Measurements from ENCODE around the gene MALRD1. TPM values are rescaled to one million over a fixed set of nuclear protein-coding genes. Genes with fewer than 3 reads are reported as not detected.

MALRD1 gene
- polyA plus RNA-seq, 10 donors: 0.22 to 1.6 (median 0.86) TPM

DNA sequence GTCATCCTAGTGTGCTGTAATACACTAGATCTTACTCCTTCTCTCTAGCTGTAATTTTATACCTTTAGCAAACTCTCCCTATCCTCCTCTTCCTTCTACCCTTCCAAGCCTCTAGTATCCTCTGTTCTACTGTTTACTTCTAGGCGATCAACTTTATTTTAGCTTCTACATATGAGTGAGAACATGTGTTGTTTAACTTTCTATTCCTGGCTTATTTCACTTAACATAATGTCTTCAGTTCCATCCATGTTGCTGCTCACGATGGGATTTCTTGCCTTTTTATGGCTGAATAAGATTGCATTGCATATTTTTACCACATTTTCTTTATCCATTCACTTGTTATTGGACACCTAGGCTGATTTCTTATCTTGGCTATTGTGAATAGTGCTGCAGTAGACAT lies 318.6 kb downstream of the MALRD1 start:
- no peak for DNase-seq

- no peak for DNase-seq
Measured at GRCh38 chr10:19373988-19374387, 325.4 kb downstream of the MALRD1 start.

- no peak for DNase-seq
Measured at GRCh38 chr10:19385846-19386450, 337.3 kb downstream of the MALRD1 start.

GRCh38 chr10:19408924-19409323 lies 360.3 kb downstream of the MALRD1 start:
- no peak for DNase-seq

- DNase-seq: no peak
Measured at GRCh38 chr10:19411119-19411518, 362.5 kb downstream of the MALRD1 start.

DNA sequence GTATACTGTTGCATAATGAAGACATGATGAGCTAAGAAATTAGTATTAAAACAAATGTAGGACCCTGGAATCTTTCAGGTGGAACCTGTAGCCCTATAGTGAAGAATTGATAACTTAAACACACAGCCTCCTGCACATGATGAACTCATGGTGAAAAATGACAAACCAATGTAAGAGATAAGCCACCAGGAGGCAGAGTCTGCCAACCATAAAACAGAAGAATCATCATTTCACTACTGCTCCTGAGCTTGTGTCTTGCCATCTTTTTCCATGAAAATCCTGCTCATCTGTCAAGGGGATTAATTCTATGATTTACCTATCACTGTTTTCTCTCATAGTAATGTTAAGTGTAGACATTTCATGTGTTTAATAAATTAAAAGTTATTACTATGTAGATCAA lies 363.9 kb downstream of the MALRD1 start:
- DNase-seq: peak; percentile 29 to 73 (median 42)

- DNase-seq: no peak
Measured at GRCh38 chr10:19416164-19416563, 367.6 kb downstream of the MALRD1 start.

GRCh38 chr10:19417740-19418139 lies 369.1 kb downstream of the MALRD1 start:
- no peak for DNase-seq

DNA sequence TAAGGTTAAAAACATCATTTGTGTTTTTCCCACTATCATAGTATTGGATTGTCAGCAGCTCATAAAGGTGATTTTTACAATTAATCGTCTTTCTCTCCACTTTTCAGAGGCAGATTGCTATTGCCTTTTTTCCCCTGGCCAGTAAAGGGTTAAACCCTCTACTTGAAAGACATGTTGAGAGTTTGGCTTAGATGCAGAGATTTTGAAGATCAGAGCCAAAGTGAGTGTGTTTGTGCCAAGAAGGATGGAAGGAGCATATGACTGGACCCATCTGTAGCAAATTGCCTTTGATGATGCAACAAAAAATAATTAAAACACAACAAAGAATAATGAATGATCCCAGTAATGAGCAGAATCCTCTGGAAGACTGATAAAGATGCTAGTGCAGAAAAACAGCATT lies 373.1 kb downstream of the MALRD1 start:
- peak in 1 of 3 donors; percentile 15 for DNase-seq

DNA sequence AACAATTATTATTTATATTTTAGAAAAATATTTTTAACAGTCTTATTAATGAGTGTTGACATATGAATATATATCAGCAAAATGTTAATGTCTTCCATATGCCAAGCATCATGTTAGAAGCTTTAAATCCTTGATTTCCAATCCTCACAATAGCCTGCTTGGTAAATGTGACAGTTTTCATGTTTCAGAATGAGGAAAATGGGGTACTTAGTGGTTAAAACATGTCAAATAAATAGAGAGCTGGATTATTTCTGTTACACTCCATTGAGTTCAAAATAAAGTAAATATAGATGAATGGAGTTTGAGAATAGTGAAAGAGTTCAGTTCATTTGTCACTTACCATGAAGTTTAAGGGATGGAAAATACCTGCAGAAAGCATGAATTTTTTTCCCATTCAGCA lies 377.4 kb downstream of the MALRD1 start:
- DNase-seq: peak in 1 of 3 donors; percentile 23

- DNase-seq: no peak
Measured at GRCh38 chr10:19431622-19432351, 383.2 kb downstream of the MALRD1 start.

DNA sequence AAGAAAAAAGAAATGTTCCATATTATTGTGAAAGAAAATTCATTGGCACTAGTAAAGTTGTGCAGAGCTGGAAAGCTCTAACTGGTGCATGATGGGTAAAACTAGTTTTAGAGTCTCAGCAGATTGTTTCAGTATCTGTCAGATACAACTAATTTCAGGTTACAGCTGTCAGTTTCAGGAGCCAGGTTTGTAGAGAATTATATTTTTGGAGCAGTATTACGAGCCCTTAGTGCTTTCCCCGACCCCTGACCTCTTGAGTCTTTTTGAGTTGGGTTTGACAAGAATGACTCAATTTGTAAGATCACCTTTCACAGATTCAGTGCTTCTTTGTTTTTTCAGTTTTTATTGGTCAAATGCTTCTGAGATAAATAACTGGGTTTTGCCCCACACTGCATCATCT lies 401.3 kb downstream of the MALRD1 start:
- DNase-seq: no peak

DNA sequence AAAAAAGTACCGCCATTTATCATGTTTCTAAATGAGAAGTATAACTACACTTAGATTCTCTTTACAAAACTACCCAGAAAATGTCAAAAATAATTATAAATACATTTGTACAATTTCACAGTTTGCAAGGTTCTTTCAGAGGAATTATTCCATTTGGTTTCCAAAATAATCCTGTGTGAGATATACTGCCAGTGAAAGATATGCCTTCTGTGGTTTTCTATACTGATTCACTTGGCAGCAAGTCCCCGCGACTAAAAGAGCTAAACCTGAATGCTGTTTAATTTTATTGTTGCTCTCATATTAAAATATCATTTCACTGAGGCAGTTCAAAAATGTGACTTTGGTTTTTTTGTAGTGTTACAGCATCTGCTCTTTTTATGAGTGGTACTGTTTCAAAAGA lies 402.8 kb downstream of the MALRD1 start:
- no peak for DNase-seq

GRCh38 chr10:19451937-19452336 lies 403.3 kb downstream of the MALRD1 start:
- DNase-seq: peak; percentile 40 to 76 (median 49)

DNA sequence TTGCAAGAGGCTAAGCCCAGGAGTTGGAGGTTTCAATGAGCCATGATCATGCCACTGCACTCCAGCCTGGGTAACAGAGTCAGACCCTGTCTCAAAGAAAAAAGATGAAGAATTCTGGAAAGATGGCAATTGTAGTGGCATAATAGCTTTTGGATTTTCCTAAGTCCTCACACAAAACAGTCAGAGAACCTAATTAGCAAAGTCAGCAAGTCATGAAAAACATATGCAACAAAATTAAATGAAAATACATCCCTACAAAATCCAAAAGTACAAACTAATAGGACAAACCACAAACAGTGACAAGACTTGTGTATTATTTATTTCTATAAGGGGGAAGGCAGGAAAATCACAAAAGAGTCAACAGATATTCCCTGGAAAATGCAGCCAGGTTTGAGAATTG lies 405.4 kb downstream of the MALRD1 start:
- DNase-seq: no peak

DNA sequence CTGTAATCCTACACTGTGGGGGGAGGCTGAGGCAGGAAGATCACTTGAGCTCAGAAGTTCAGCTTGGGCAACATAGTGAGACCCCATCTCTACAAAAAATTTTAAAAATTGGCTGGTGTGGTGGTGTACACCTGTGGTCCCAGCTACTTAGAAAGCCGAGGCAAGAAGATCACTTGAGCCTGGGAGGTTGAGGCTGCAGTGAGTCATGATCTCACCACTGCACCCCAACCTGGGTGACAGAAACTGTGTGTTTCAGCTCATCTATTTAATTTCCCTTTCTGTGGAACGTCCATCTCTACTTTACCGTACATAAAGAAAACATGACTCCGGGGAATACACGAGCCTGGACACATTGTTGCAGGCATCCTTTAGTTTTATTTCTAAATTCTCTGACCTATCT lies 413.0 kb downstream of the MALRD1 start:
- no peak for DNase-seq

GRCh38 chr10:19466709-19467108 lies 418.1 kb downstream of the MALRD1 start:
- DNase-seq: no peak

GRCh38 chr10:19468413-19468812 lies 419.8 kb downstream of the MALRD1 start:
- peak; percentile 61 to 81 (median 66) for DNase-seq

DNA sequence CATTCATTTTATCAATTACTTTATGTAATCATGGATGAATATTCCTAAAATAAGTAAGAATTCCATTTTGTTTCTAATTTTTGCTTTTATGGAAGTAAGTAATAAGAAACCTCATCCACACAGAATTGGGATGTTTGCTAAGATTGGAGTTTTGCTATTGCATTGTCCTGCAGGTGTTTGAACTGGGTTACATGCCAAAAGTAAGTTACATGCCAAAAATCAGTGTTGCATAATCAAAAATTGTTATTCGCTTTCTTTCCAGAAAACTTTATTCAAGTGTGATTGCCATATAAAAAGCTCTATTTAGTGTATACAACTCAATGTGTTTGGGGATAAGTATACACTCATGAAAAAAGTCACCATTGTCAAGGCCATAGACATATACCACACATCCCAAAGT lies 420.9 kb downstream of the MALRD1 start:
- DNase-seq: peak in 1 of 3 donors; percentile 68

GRCh38 chr10:19479854-19480253 lies 431.3 kb downstream of the MALRD1 start:
- no peak for DNase-seq

DNA sequence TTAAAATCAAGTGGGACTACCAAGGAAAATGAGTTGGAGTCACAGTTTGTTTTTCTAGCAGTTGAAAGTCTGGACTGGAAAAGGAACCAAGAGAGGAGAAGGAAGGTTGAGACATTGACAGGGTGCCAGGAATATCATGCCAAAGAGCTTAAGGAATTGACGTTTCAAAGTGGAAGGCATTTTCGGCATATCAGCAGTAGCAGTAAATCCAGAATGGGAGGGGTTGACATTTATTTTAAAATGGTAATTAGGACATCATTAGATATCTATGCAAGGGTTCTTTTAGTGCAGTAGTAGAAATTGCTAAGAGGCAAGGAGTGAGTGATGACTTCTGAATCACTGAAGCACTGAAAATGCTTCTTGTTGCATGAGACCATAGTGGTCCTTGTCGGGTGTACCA lies 431.8 kb downstream of the MALRD1 start:
- DNase-seq: no peak

- DNase-seq: no peak
Measured at GRCh38 chr10:19483421-19483820, 434.8 kb downstream of the MALRD1 start.

DNA sequence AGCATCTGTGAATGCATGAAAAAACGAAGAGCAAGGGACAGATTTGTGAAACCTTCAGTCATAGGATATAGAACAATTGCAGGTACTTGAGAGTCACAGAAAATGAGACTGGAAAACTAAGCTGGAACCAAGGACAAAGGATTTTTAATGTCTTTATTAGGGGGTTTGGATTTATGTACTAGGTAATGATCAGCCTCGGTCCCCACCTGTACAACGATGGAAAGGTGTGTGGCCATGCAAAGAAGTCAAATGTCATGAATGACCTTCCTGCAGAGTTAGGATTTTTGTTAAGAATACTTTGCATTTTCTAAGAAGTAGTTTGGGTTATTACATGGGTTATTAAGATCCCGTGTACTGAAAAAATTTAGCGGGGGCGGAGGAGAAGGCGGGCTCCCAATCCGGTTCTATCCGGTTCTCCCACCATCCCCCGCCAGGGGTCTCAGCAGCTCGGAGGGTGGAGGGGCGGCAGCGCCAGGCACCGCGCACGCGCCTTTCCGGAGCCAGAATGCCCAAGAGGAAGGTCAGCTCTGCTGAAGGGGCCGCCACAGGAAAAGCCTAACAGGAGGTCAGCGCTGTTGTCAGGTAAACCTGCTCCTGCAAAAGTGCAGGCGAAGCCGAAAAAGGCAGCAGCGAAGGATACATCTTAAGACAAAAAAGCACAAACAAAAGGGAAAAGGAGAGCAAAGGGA lies 440.1 kb downstream of the MALRD1 start:
- DNase-seq: peak in 2 of 3 donors; percentile 53 to 88

Measured in muscle of back (tissue), 11 donors.